Hematopoietic multipotent progenitor cell treated with erythropoietin and hydrocortisone succinate and interleukin-3 and kit ligand, for 6 days (in vitro differentiated cells): Measurements from ENCODE around the gene SURF6.
"Not testable (repeated sequence)": the region's sequence is repeated elsewhere in the genome, so short reads cannot be mapped to it uniquely, and the experiment has no call there.

Source experiments
- DNase-seq: peaks from one replicate; pipeline ENCODE4 v3.0.0-alpha.2; 2015

Gene SURF6

GRCh38 chr9:133323211-133323610 lies 12.8 kb downstream of the SURF6 start:
- DNase-seq, result no peak

GRCh38 chr9:133322701-133323100 lies 13.3 kb downstream of the SURF6 start:
- DNase-seq, result no peak

DNA sequence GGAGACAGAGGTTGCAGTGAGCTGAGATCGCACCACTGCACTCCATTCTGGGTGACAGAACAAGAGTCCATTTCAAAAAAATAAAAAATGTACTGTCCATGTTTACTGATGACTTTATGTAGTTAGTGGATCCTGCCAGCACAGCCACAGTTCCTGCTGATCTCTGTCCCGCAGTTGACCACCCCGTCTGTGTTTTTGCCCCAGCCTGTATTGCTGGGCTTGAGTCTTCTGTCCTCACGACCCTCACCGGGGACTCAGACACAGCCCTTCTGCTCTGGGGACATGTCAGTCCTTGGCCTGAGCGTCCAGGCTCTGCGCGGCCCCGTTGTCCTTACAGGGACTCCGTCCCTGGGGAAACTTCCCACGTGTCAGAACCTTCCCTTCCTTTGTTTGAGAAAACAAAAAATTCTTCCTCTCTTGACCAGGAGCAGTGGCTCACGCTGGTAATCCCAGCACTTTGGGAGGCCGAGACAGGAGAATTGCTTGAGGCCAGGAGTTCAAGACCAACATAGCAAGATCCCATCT lies 14.5 kb downstream of the SURF6 start:
- DNase-seq, result no peak

DNA sequence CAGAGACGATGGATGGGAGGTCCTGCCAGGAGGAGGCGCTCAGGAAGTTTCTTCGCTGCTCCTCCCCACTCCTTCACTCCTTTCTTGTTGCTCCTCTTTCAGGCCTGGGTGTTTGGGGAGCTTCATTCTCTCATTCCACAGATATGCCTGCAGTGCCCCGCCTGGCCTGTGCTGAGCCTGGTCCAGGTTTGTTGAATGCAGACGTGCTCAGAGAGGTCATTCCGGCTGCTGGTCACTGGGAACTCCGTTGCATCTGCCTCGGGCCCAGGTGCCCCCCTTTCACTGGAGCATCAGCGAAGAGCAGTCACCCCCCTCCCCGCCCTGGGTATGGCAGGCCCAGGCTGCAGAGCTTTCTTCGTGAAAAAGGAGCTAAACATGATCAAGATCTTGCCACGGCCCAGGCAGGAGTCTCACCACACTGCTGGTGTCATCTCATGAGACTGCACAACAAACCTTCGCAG lies 15.5 kb downstream of the SURF6 start:
- DNase-seq, result no peak

GRCh38 chr9:133317551-133317950 lies 18.4 kb downstream of the SURF6 start:
- DNase-seq, result not testable (repeated sequence)

DNA sequence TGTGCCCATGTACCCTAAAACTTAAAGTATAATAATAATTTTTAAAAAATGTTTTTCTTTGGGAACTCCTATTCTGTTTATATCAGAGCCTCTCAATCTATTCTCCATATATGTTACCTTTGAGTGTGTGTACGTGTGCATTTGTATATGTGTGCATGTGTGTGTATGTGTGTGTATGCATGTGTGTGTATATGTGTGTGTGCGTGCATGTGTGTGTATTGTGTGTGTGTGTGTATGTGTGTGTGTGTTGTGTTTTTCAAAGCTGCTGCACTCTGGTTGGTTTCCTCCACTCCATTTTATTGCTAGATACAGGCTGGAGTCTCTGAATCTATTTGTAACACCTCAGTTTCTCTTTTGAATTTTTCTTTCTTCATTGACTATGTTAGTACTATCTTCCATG lies 20.0 kb downstream of the SURF6 start:
- no peak for DNase-seq

- DNase-seq, result no peak
These were observed 26.4 kb downstream of the SURF6 start for GRCh38 chr9:133309608-133310007.

DNA sequence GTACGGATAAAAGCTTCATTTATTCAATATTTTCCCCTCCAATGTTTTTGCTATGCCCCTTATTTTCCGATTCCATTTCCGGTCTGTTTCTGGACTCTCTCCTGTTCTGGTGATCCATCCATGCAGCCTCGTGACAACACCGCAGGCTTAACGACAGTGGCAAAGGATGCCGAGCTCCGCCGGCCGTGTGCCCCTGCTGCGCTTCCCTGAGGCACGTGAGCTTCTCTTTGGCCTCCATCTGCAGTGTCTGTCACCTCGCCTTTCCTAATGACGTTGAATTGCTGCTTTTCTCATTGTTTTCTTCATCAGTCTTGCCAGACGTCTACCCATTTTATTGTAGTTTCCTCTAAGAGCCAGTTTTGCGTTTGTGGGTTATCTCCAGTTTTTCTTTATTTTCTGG lies 28.7 kb downstream of the SURF6 start:
- DNase-seq, result no peak

DNA sequence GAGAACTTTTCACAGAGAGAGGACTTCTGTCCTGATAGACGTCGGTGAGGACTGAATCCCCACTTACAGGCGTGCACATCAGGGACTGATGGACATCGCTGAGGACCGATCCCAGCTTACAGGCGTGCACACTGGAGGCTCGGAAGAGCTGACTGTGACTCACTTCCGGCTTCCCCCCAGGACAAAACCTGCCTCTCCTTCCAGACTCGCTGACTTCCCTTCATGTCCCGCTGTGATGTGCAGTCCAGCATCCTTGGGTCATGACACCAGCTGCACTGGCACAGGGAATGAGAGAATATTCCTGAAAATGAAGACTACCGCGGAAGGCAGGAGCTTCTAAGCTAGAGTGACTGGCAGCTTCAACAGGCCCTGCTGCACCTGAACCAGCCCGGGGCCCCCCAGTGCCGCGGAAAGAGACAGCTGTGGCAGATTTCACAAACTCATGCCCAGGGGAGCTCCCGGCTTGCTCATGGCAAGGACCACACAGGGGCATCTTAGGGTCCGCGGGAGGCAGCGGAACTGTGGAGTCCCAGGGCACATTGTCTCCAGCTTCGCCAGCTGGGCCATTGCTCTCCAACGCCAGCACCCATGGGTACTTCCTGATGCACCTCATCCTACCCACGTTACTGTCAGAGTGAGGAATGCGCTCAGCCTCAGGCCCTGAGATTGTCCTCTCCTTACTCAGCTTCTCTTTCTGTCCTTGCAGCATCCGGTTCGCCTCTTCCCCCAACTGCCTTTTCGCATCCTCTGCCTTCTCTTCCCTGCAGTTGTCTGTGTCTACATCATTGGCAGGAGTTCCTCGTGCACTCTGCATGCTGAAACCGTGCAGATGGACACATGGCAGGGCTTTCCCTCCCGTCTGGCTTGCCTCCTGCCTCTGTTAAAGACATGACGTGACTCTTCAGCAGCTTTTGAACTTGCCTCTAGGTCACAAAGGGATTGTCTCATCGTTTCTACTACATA lies 29.5 kb downstream of the SURF6 start:
- DNase-seq, result no peak

- DNase-seq, result no peak
These were observed 30.3 kb downstream of the SURF6 start for GRCh38 chr9:133305731-133306130.

GRCh38 chr9:133304477-133305377 lies 31.3 kb downstream of the SURF6 start:
- DNase-seq, result no peak

DNA sequence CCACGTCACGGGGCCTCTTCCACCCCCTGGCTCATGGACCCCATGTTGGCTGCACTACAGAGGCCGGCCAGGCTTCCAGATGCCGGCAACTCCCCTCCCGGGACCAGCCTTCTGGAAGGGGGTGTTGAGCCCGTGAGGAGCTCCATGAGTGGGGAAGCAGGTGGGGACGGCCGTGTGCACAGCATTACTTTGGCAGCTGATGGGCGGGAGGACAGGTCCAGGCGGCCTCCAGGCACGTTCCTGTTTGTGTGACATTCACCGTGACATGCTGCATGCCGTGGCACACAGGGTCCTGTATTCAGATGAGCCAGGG lies 31.9 kb downstream of the SURF6 start:
- DNase-seq, result no peak

DNA sequence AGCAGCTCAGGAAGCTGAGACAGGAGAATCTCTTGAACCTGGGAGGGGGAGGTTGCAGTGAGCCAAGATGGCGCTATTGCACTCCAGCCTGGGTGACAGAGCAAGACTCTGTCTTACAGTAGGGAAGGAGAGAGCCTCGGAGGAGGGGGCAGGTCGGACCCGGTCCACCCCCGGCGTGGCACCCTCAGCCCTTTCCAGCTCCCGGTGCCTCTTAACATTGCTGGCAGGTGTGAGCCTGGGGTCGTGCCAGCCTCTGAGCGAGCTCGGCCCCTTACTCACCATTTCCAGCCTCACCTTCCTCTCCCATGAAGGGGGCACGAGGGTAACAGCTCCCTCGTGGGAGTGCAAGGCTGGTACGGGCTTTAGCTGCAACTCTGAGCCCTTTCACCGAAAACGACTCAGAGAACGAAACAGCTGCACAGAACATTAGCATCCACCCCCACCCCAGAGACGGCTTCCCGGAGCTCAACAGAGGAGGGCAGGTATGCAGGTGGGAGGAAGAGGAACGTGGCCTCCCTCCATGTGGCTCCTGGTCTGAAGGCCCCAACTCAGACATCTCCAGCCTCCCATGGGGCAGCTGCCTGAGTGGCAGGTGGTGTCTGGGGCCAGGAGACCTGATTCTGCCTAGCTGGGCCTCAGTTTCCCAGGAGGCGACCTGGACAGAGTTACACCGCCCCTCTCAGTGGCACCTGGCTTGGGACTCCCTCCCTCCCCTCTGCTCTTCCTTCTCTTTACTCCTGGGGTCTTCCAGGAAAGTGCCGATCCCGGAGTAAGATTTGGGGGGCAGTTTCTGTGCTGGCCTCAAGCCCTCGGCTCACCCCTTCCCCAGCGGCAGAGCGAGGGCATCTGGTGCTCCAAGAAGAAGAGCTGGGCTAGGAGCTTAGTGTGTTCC lies 32.5 kb downstream of the SURF6 start:
- no peak for DNase-seq

GRCh38 chr9:133301253-133302230 lies 34.4 kb downstream of the SURF6 start:
- no peak for DNase-seq

GRCh38 chr9:133299996-133300395 lies 36.0 kb downstream of the SURF6 start:
- not testable (repeated sequence) for DNase-seq

GRCh38 chr9:133294257-133294656 lies 41.7 kb downstream of the SURF6 start:
- no peak for DNase-seq

- DNase-seq, result no peak
These were observed 45.2 kb downstream of the SURF6 start for GRCh38 chr9:133290751-133291302.

DNA sequence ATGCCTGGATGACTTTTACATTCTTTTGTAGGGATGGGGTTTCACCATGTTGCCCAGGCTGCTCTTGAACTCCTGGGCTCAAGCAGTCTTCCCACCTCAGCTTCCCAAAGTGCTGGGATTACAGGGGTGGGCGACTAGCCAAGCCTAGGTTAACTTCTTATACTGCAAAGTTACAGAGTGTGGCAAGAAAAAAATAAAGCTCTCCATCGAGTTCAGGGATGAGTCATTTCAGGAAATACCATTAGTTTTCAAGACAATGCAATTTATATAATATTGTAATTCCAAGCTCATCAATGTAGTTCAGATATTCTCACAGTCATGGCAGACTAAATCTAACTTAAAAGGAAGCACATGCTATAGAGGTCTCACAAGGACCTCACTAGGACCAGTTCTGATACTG lies 49.5 kb downstream of the SURF6 start:
- no peak for DNase-seq

DNA sequence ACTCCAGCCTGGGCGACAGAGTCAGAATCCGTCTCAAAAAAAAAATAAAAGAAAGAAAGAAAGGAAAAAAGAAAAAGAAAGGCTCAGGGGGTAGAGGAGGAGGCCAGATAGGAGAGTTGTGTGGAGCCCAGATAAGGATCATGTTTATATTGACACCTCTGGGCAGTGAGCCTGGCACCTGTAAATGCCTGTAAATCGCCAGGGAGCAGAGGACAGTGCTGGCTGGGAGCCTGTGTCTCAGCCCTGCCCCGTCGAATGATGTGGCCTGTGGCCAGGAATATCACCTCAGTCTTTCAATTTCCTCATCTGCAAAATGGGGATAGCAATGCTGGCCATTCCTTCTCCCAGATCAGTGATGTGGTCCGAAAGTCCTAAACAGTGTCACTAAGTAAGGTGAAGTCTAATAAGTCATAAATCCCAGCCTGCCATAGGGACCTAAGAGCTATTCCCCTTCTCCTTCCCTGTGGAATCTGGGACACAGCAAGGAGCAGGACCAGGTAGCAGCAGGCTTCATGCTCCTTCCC lies 50.7 kb downstream of the SURF6 start:
- DNase-seq, result no peak

DNA sequence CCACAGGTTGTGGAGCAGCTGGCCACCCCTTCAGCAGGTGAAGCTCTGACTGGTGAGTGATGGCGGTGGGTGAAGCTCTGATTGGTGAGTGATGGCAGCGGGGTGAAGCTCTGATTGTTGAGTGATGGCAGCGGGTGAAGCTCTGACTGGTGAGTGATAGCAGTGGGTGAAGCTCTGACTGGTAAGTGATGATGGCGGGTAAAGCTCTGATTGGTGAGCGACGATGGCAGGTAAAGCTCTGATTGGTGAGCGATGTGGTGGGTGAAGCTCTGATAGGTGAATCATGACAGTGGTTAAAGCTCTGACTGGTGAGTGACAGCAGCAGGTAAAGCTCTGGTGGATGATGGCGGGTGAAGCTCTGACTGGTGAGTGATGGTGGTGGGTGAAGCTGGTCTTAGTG lies 51.6 kb downstream of the SURF6 start:
- no peak for DNase-seq
